Measurements from ENCODE around the gene FOXP1.

Gene FOXP1

DNA sequence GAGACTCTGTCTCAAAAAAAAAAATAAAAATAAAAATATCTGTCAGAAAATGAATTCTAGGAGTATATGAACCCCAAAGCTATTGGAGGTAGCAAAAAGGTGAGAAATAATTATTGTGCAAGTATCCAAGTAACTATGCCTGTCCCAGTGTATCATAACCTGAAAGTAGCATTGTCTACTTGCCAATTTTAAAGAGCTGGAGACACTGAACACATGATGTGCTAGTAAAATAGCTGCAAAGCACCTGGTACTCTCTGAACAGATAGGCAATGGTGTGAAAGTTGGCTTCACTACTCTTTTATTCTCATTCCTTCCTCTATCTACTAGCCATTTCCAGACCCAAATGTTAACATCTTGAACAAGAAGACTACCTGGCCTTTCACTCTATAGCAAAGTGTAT lies 208.9 kb downstream of the FOXP1 start:
- Histone ChIP-seq H3K36me3 (ENCODE audit: control insufficient read depth in 2 of 2, insufficient read depth in 2 of 2, low read length in 2 of 2) (no peaks in the 10 kb centered on the region), H3K9ac (ENCODE audit: low read length in 2 of 2) (no peak overlapping the region), H3K27ac (ENCODE audit: low read length) (no peak overlapping the region), H3K4me1 (ENCODE audit: control insufficient read depth, insufficient read depth, low read length) (peaks cover 12% of the 10 kb centered on the region), H3K9me3 (ENCODE audit: control insufficient read depth in 2 of 2, low read length in 2 of 2) (no peaks in the 10 kb centered on the region), H3K4me3 (ENCODE audit: low read length in 2 of 2) (no peak overlapping the region), H3K27me3 (ENCODE audit: control insufficient read depth in 1 of 2, insufficient read depth in 2 of 2, low read length in 2 of 2) (no peaks in the 10 kb centered on the region)

- Histone ChIP-seq H3K4me1 (ENCODE audit: control insufficient read depth, insufficient read depth, low read length) (peaks cover 12% of the 10 kb centered on the region), H3K27me3 (ENCODE audit: control insufficient read depth in 1 of 2, insufficient read depth in 2 of 2, low read length in 2 of 2) (no peaks in the 10 kb centered on the region)
Observed at GRCh38 chr3:71372911-71373637, 210.5 kb downstream of the FOXP1 start.

DNA sequence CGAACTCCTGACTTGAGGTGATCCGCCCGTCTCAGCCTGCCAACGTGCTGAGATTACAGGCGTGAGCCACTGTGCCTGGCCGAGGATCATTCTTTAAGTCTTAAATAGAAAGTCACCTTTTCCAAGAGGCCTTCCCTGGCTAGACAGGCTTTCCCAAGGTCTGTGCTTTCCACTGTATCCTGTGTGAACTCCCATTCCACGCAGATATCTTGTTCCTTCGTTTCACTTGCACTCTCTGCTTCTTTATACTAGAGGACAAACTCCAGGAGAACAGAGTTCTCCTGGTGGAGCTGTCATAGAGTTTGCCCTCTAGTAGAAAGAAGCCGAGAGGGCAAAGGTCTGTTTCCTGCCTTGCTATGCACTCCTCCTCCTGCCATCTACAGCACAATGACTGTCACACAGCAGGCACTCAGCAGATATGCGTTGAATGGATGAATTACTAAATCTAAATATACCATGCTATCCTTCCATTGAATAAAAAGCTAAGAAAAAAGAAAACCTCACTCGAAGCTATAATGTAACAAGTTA lies 211.2 kb downstream of the FOXP1 start:
- Histone ChIP-seq H3K9me3 (ENCODE audit: control insufficient read depth in 2 of 2, low read length in 2 of 2) (no peaks in the 10 kb centered on the region), H3K27me3 (ENCODE audit: control insufficient read depth in 1 of 2, insufficient read depth in 2 of 2, low read length in 2 of 2) (no peaks in the 10 kb centered on the region), H3K4me3 (ENCODE audit: low read length in 2 of 2) (no peak overlapping the region), H3K36me3 (ENCODE audit: control insufficient read depth in 2 of 2, insufficient read depth in 2 of 2, low read length in 2 of 2) (no peaks in the 10 kb centered on the region), H3K9ac (ENCODE audit: low read length in 2 of 2) (no peak overlapping the region), H3K27ac (ENCODE audit: low read length) (no peak overlapping the region), H3K4me1 (ENCODE audit: control insufficient read depth, insufficient read depth, low read length) (peaks cover 12% of the 10 kb centered on the region)

More at GRCh38 chr3:71372911-71373637, 210.5 kb downstream of the FOXP1 start:
- no peaks in the 10 kb centered on the region for H3K9me3 ChIP-seq (ENCODE audit: control insufficient read depth in 2 of 2, low read length in 2 of 2)
- H3K9ac ChIP-seq (ENCODE audit: low read length in 2 of 2), result no peak overlapping the region
- H3K4me3 ChIP-seq (ENCODE audit: low read length in 2 of 2), result no peak overlapping the region
- H3K36me3 ChIP-seq (ENCODE audit: control insufficient read depth in 2 of 2, insufficient read depth in 2 of 2, low read length in 2 of 2), result no peaks in the 10 kb centered on the region
- no peak overlapping the region for H3K27ac ChIP-seq (ENCODE audit: low read length)

- Histone ChIP-seq H3K36me3 (ENCODE audit: control insufficient read depth in 2 of 2, insufficient read depth in 2 of 2, low read length in 2 of 2) (no peaks in the 10 kb centered on the region), H3K4me3 (ENCODE audit: low read length in 2 of 2) (no peak overlapping the region), H3K9me3 (ENCODE audit: control insufficient read depth in 2 of 2, low read length in 2 of 2) (no peaks in the 10 kb centered on the region), H3K27ac (ENCODE audit: low read length) (no peak overlapping the region), H3K4me1 (ENCODE audit: control insufficient read depth, insufficient read depth, low read length) (peaks cover 12% of the 10 kb centered on the region), H3K27me3 (ENCODE audit: control insufficient read depth in 1 of 2, insufficient read depth in 2 of 2, low read length in 2 of 2) (no peaks in the 10 kb centered on the region), H3K9ac (ENCODE audit: low read length in 2 of 2) (no peak overlapping the region)
Observed at GRCh38 chr3:71371282-71371681, 212.2 kb downstream of the FOXP1 start.

GRCh38 chr3:71370467-71370866 lies 213.1 kb downstream of the FOXP1 start:
- Histone ChIP-seq H3K9ac (ENCODE audit: low read length in 2 of 2) (no peak overlapping the region), H3K4me1 (ENCODE audit: control insufficient read depth, insufficient read depth, low read length) (peaks cover 12% of the 10 kb centered on the region), H3K4me3 (ENCODE audit: low read length in 2 of 2) (peak overlapping the region in 1 of 2 donors; percentile 17), H3K27me3 (ENCODE audit: control insufficient read depth in 1 of 2, insufficient read depth in 2 of 2, low read length in 2 of 2) (no peaks in the 10 kb centered on the region), H3K27ac (ENCODE audit: low read length) (peak overlapping the region; percentile 31), H3K9me3 (ENCODE audit: control insufficient read depth in 2 of 2, low read length in 2 of 2) (no peaks in the 10 kb centered on the region), H3K36me3 (ENCODE audit: control insufficient read depth in 2 of 2, insufficient read depth in 2 of 2, low read length in 2 of 2) (no peaks in the 10 kb centered on the region)

GRCh38 chr3:71369701-71370391 lies 213.7 kb downstream of the FOXP1 start:
- no peaks in the 10 kb centered on the region for H3K36me3 ChIP-seq (ENCODE audit: control insufficient read depth in 2 of 2, insufficient read depth in 2 of 2, low read length in 2 of 2)
- H3K9ac ChIP-seq (ENCODE audit: low read length in 2 of 2), result no peak overlapping the region
- H3K27me3 ChIP-seq (ENCODE audit: control insufficient read depth in 1 of 2, insufficient read depth in 2 of 2, low read length in 2 of 2), result no peaks in the 10 kb centered on the region
- peak overlapping the region; percentile 31 for H3K27ac ChIP-seq (ENCODE audit: low read length)
- no peaks in the 10 kb centered on the region for H3K9me3 ChIP-seq (ENCODE audit: control insufficient read depth in 2 of 2, low read length in 2 of 2)
- peak overlapping the region in 1 of 2 donors; percentile 17 for H3K4me3 ChIP-seq (ENCODE audit: low read length in 2 of 2)
- H3K4me1 ChIP-seq (ENCODE audit: control insufficient read depth, insufficient read depth, low read length), result peaks cover 12% of the 10 kb centered on the region

DNA sequence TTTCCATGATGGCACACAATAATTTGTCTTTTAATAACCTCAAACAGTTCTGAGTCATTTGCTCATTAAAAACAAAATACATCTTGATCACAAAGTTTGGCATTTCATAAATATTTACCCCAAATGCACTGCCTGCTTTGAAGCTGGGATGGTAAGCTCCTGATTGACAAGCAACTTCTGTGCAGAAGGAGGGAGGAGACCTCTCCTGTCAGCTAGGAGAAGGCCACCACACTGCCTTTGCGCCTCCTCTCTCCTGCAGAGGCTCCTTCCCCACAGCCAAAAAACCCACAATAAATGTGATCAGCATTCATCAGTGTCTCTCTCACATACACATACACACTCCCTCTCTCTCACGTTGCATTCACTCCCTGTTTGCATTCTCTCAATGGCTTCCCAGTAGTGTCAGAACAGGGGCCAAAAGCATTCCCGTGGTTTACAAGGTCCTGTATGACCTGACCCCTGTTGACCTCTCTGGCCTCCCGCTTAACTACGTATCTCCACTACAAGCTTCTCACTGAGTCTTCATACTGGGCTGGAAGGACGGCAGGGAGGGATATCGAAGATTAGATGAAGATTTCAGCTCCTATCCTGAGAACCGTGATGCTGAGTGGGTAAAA lies 216.4 kb downstream of the FOXP1 start:
- Histone ChIP-seq H3K4me1 (ENCODE audit: control insufficient read depth, insufficient read depth, low read length) (peaks cover 12% of the 10 kb centered on the region), H3K27ac (ENCODE audit: low read length) (no peak overlapping the region), H3K9ac (ENCODE audit: low read length in 2 of 2) (no peak overlapping the region), H3K27me3 (ENCODE audit: control insufficient read depth in 1 of 2, insufficient read depth in 2 of 2, low read length in 2 of 2) (no peaks in the 10 kb centered on the region), H3K4me3 (ENCODE audit: low read length in 2 of 2) (no peak overlapping the region), H3K36me3 (ENCODE audit: control insufficient read depth in 2 of 2, insufficient read depth in 2 of 2, low read length in 2 of 2) (no peaks in the 10 kb centered on the region), H3K9me3 (ENCODE audit: control insufficient read depth in 2 of 2, low read length in 2 of 2) (no peaks in the 10 kb centered on the region)

DNA sequence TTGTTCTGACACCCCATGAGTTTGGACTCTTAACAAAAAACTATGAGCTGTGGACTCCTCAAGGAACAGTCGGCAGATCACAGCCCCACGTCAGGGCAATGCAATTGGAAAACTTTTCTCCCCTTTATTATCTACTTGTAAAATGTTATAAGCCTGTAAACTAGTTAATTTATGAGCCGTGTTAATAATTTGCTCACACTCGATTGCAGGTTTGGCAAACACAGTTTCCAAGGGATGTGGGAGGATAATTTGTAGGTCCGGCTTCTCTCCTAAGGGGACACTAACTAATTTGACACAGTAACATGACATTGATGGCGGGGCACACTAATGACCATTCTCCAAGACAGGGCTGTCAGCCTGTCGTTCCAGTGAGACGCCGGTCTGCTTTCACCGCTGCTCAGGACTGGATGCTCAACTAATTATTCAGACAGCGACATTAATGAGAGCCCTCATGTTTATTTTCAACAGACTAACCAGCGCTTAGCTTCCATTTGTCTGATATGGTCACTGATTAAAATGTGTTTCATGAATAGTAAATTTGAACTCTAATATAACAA lies 222.1 kb downstream of the FOXP1 start:
- Histone ChIP-seq H3K9ac (ENCODE audit: low read length in 2 of 2) (no peak overlapping the region), H3K4me3 (ENCODE audit: low read length in 2 of 2) (no peak overlapping the region), H3K27me3 (ENCODE audit: control insufficient read depth in 1 of 2, insufficient read depth in 2 of 2, low read length in 2 of 2) (no peaks in the 10 kb centered on the region), H3K36me3 (ENCODE audit: control insufficient read depth in 2 of 2, insufficient read depth in 2 of 2, low read length in 2 of 2) (peaks cover 3 to 8% of the 10 kb centered on the region in 2 donors), H3K27ac (ENCODE audit: low read length) (no peak overlapping the region), H3K9me3 (ENCODE audit: control insufficient read depth in 2 of 2, low read length in 2 of 2) (no peaks in the 10 kb centered on the region), H3K4me1 (ENCODE audit: control insufficient read depth, insufficient read depth, low read length) (no peaks in the 10 kb centered on the region)

DNA sequence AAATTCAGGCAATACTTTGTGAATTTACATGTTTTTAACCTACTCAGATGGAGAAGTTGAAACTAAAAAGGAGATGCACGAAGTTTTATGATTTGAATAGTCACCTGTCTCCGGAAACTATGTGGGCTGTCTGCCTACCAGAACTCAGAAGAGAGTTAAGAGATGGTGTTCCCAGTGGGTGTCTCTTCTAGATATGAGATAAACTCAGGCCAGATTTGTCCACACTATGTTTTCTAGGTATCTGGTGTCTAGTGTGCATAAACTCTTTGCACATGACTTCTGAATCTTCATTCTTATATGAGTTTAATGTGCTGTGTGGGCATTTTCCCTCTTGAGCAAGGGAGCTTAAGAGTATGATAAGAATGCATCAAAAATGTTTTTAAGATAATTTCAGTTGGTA lies 222.8 kb downstream of the FOXP1 start:
- no peaks in the 10 kb centered on the region for H3K27me3 ChIP-seq (ENCODE audit: control insufficient read depth in 1 of 2, insufficient read depth in 2 of 2, low read length in 2 of 2)
- no peaks in the 10 kb centered on the region for H3K9me3 ChIP-seq (ENCODE audit: control insufficient read depth in 2 of 2, low read length in 2 of 2)
- H3K4me1 ChIP-seq (ENCODE audit: control insufficient read depth, insufficient read depth, low read length), result no peaks in the 10 kb centered on the region
- no peak overlapping the region for H3K9ac ChIP-seq (ENCODE audit: low read length in 2 of 2)
- H3K36me3 ChIP-seq (ENCODE audit: control insufficient read depth in 2 of 2, insufficient read depth in 2 of 2, low read length in 2 of 2), result peaks cover 3 to 8% of the 10 kb centered on the region in 2 donors
- H3K27ac ChIP-seq (ENCODE audit: low read length), result no peak overlapping the region
- H3K4me3 ChIP-seq (ENCODE audit: low read length in 2 of 2), result no peak overlapping the region

- Histone ChIP-seq H3K9me3 (ENCODE audit: control insufficient read depth in 2 of 2, low read length in 2 of 2) (no peaks in the 10 kb centered on the region), H3K4me3 (ENCODE audit: low read length in 2 of 2) (no peak overlapping the region), H3K27ac (ENCODE audit: low read length) (no peak overlapping the region), H3K36me3 (ENCODE audit: control insufficient read depth in 2 of 2, insufficient read depth in 2 of 2, low read length in 2 of 2) (peaks cover 3 to 8% of the 10 kb centered on the region in 2 donors), H3K9ac (ENCODE audit: low read length in 2 of 2) (no peak overlapping the region), H3K4me1 (ENCODE audit: control insufficient read depth, insufficient read depth, low read length) (no peaks in the 10 kb centered on the region), H3K27me3 (ENCODE audit: control insufficient read depth in 1 of 2, insufficient read depth in 2 of 2, low read length in 2 of 2) (no peaks in the 10 kb centered on the region)
Observed at GRCh38 chr3:71360180-71360579, 223.3 kb downstream of the FOXP1 start.

Measured in stomach smooth muscle (tissue), 2 donors.